Endothelial cell of umbilical vein (primary cell): ENCODE data around the gene PRDM8.

Source experiments
- EZH2 ChIP-seq: IDR thresholded peaks from 2 replicates; pipeline ENCODE4 v1.6.1; 2012; ENCODE audit warnings: borderline replicate concordance, low read depth, mild to moderate bottlenecking, moderate library complexity, low read length, inconsistent platforms; ENCODE audit not compliant: severe bottlenecking
- MAX ChIP-seq: IDR thresholded peaks from 2 replicates; pipeline ENCODE4 v1.6.1; 2011; ENCODE audit not compliant: insufficient read depth, insufficient read length
- POLR2A ChIP-seq: IDR thresholded peaks from 2 replicates; pipeline ENCODE4 v1.6.1; 2012; ENCODE audit warnings: low read depth, mild to moderate bottlenecking, control low read depth, low read length
- POLR2AphosphoS5 ChIP-seq: IDR thresholded peaks from 2 replicates; pipeline ENCODE4 v1.6.1; 2012; ENCODE audit warnings: low read depth, mild to moderate bottlenecking, control low read depth, low read length, moderate library complexity; ENCODE audit not compliant: insufficient read depth
- TF ChIP-seq, protein P1 (sequence below), 2 donors: IDR thresholded peaks; 1 replicate in 1 of 2; 2 replicates in 1 of 2; pipeline ENCODE4 v1.5.1; 2011; ENCODE audit warnings: low read length in 2 of 2, mild to moderate bottlenecking in 2 of 2, moderate library complexity in 2 of 2, control low read depth in 1 of 2, inconsistent platforms in 1 of 2, low read depth in 1 of 2; ENCODE audit not compliant: insufficient read depth in 1 of 2; ENCODE audit errors: extremely low read depth in 1 of 2

DNA sequence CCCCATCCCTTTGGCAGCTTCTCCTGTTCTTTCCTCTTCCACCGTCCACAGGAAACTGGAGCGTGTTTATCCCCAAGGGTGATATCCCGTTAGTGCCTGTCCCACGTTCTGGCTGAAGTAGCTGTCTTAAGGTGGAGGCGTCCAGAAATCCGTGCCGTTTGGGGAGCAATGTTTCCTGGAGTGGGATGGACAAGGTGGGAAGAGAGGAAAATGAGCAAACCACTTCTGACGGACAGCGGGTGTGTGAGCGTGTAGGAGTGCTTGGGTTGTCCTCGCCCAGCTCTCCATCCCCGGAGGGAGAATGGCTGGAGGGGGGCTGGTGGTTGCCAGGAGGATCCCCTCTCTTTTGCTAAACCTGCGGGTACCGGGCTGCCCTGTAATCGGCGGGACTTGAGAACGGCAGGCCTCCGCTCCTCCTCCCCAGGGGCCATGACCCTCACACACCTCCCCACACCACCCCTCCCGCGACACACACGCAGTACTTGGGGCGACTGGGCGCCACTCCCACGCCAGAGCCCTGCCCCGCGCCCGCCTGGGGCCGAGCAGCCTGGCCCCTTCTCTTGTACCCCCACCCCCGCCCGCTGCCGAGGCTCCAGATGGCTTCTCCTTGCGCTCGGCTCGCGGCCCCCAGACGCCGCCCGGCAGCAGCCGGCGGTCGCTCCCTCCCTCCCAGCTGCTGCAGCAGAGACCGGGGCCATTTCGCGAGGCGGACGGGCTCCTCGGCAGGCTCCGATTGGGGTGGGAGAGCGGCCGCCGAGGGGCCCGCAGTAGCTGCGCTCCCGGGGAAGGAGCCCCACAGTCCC lies 13.9 kb upstream of the PRDM8 start:
- TF ChIP-seq POLR2A (no peak), POLR2AphosphoS5 (no peak), EZH2 (no peak), MAX (no peak)
- TF ChIP-seq, protein P1, sequence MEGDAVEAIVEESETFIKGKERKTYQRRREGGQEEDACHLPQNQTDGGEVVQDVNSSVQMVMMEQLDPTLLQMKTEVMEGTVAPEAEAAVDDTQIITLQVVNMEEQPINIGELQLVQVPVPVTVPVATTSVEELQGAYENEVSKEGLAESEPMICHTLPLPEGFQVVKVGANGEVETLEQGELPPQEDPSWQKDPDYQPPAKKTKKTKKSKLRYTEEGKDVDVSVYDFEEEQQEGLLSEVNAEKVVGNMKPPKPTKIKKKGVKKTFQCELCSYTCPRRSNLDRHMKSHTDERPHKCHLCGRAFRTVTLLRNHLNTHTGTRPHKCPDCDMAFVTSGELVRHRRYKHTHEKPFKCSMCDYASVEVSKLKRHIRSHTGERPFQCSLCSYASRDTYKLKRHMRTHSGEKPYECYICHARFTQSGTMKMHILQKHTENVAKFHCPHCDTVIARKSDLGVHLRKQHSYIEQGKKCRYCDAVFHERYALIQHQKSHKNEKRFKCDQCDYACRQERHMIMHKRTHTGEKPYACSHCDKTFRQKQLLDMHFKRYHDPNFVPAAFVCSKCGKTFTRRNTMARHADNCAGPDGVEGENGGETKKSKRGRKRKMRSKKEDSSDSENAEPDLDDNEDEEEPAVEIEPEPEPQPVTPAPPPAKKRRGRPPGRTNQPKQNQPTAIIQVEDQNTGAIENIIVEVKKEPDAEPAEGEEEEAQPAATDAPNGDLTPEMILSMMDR (IDR thresholded peaks at IDR 0.05; ENCODE audit: extremely low read depth in 1 of 2, insufficient read depth in 1 of 2, low read depth in 1 of 2, low read length in 2 of 2) = no peak
